K562 (cell line): Measurements from ENCODE around the gene C1QTNF9B. TPM values are rescaled to one million over a fixed set of nuclear protein-coding genes. Genes with fewer than 3 reads are reported as not detected.

Source experiments
- ATAC-seq: fragments of 200-7000 bp; cut with Tn5 transposase; 3 replicates; pipeline ENCODE4 v1.9.1; 2020; ENCODE audit warnings: moderate library complexity
- BruUV-seq: library from RNA; stranded (reverse); fragments of 400-500 nt; replicated peaks from 2 replicates; lab custom pipeline; 2021; lab: Mats Ljungman, UMichigan
- CTCF ChIA-PET: fragments of 300-600 bp; formaldehyde crosslinking; extraction: SDS; loops from one replicate; lab custom pipeline; 2021; ENCODE audit warnings: low intra/inter-chr PET ratio; lab: Yijun Ruan, JAX
- POLR2A ChIA-PET: fragments of 300-600, 350-650 bp; sonication (Branson Sonifier 250); formaldehyde crosslinking; extraction: SDS; loops from one replicate; lab custom pipeline; 2021; ENCODE audit warnings: antibody characterized with exemption, inconsistent platforms; lab: Yijun Ruan, JAX
- DNase-seq, 4 experiments: peaks; one replicate each; pipeline versions ENCODE4 v3.0.0 to v3.0.0-alpha.2; 2011 to 2018; ENCODE audit warnings: low spot score in 3 of 4, mixed read lengths in 3 of 4; ENCODE audit errors: extremely low read depth in 1 of 4
- FAIRE-seq: peaks from 2 replicates; lab custom pipeline; 2011; peaks lifted over from hg19 to GRCh38; lab: Jason Lieb, UNC
- H2AFZ ChIP-seq: 2 replicates; pipeline ENCODE4 v1.6.0; 2011; ENCODE audit warnings: low read depth, low read length, control low read depth, inconsistent platforms
- H3K27ac ChIP-seq: fragments of 200-600 bp; 3 replicates; pipeline ENCODE4 v1.8.0; 2011; ENCODE audit warnings: low read depth, mild to moderate bottlenecking, control low read depth, inconsistent platforms, low read length, moderate library complexity, mixed read lengths; ENCODE audit errors: extremely low read depth
- H3K27me3 ChIP-seq, 2 experiments: fragments of 300-600 bp in 1 of 2; 2 replicates in 1 of 2; 3 replicates in 1 of 2; pipeline versions ENCODE4 v1.6.0 to v1.8.0; 2011; ENCODE audit warnings: inconsistent platforms in 2 of 2, low read length in 2 of 2, mild to moderate bottlenecking in 1 of 2, mixed read lengths in 1 of 2, moderate library complexity in 1 of 2; ENCODE audit not compliant: control insufficient read depth in 2 of 2, insufficient read depth in 2 of 2
- H3K36me3 ChIP-seq: fragments of 300-600 bp; 3 replicates; pipeline ENCODE4 v1.8.0; 2011; ENCODE audit warnings: mild to moderate bottlenecking, low read length, inconsistent platforms; ENCODE audit not compliant: control insufficient read depth, insufficient read depth
- H3K4me1 ChIP-seq, 2 experiments: fragments of 200-600 bp in 1 of 2; replicated peaks in 1 of 2; 2 replicates in 1 of 2; 3 replicates in 1 of 2; pipeline versions ENCODE4 v1.5.1 to v1.8.0; 2011; ENCODE audit warnings: inconsistent platforms in 2 of 2, low read length in 2 of 2, mild to moderate bottlenecking in 1 of 2, mixed read lengths in 1 of 2, moderate library complexity in 1 of 2; ENCODE audit not compliant: control insufficient read depth in 2 of 2, insufficient read depth in 2 of 2
- H3K4me2 ChIP-seq: 2 replicates; pipeline ENCODE4 v1.6.1; 2011; ENCODE audit warnings: low read length, control low read depth, inconsistent platforms, mixed read lengths; ENCODE audit not compliant: insufficient read depth
- H3K4me3 ChIP-seq: fragments of 200-600 bp; sonication (generic), shearing (Covaris generic); 2 replicates; pipeline ENCODE4 v1.5.1; 2016; ENCODE audit warnings: control low read depth, inconsistent platforms
- H3K79me2 ChIP-seq: fragments of 200-600 bp; 3 replicates; pipeline ENCODE4 v1.8.0; 2011; ENCODE audit warnings: low read length, inconsistent platforms; ENCODE audit not compliant: control insufficient read depth, insufficient read depth
- H3K9ac ChIP-seq, 2 experiments: 2 replicates each; pipeline versions ENCODE4 v1.6.0 to v1.6.1; 2011; ENCODE audit warnings: low read depth in 2 of 2, low read length in 2 of 2, control low read depth in 1 of 2, inconsistent platforms in 1 of 2, mild to moderate bottlenecking in 1 of 2, mixed read lengths in 1 of 2; ENCODE audit not compliant: insufficient read depth in 1 of 2
- H3K9me1 ChIP-seq: one replicate; pipeline ENCODE4 v1.6.0; 2011; ENCODE audit warnings: inconsistent platforms, mild to moderate bottlenecking, low read length, moderate library complexity; ENCODE audit not compliant: control insufficient read depth, insufficient read depth
- H3K9me3 ChIP-seq: replicated peaks from 2 replicates; pipeline ENCODE4 v1.5.1; 2011; ENCODE audit warnings: low read depth, low read length, inconsistent platforms; ENCODE audit not compliant: control insufficient read depth, insufficient read depth
- H4K20me1 ChIP-seq: replicated peaks from 2 replicates; pipeline ENCODE4 v1.6.1; 2011; ENCODE audit warnings: low read length, inconsistent platforms, mixed read lengths; ENCODE audit not compliant: control insufficient read depth, insufficient read depth
- BRD9 ChIP-seq: fragments of 450-650 bp; IDR thresholded peaks from 2 replicates; pipeline ENCODE4 v1.6.1; 2018; ENCODE audit warnings: low read depth; ENCODE audit not compliant: partially characterized antibody
- CREM ChIP-seq: IDR thresholded peaks from 2 replicates; pipeline ENCODE4 v1.6.1; 2014; ENCODE audit warnings: antibody characterized with exemption, low read depth
- DDX20 ChIP-seq: fragments of 450-650 bp; IDR thresholded peaks from 2 replicates; pipeline ENCODE4 v1.6.1; 2016; ENCODE audit warnings: missing genetic modification characterization, low read depth, mild to moderate bottlenecking, missing compliant biosample characterization, moderate library complexity
- MYNN ChIP-seq, 2 experiments: sonication (generic); formaldehyde crosslinking in 1 of 2; IDR thresholded peaks; 2 replicates each; pipeline versions ENCODE4 v1.5.0 to v1.6.1; 2016 to 2020; ENCODE audit warnings: antibody characterized with exemption in 1 of 2, missing genetic modification reagents in 1 of 2
- POLR2A ChIP-seq: fragments of 450-650 bp; conservative IDR thresholded peaks from 2 replicates; pipeline ENCODE4 v1.6.1; 2016
- ZNF589 ChIP-seq: fragments of 200-800 bp; sonication (Bioruptor generic); IDR thresholded peaks from 2 replicates; pipeline ENCODE4 v1.6.1; 2016; ENCODE audit warnings: low read depth, missing genetic modification characterization, missing compliant biosample characterization
- ZNF830 ChIP-seq: fragments of 250-450 bp; sonication (Bioruptor Pico); IDR thresholded peaks from 2 replicates; pipeline ENCODE4 v1.5.0; 2021; ENCODE audit warnings: mild to moderate bottlenecking
- WGBS: fragments of 100-300 bp; shearing (Covaris generic); methylation state at CpG from one replicate; pipeline ENCODE4 v1.1.6; 2016; ENCODE audit warnings: low coverage, mixed read lengths; ENCODE audit not compliant: insufficient coverage; ENCODE audit errors: missing lambda C conversion rate; 5-methylcytosine and 5-hydroxymethylcytosine counted together
- in situ Hi-C: fragments of 300-500 bp; cut with MboI; formaldehyde crosslinking; loops from 4 replicates; pipeline ENCODE4 v1.15.0; 2018; ENCODE audit warnings: inconsistent platforms, mixed read lengths
- intact Hi-C: fragments of 100-400 bp; cut with micrococcal nuclease; formaldehyde crosslinking; loops from 2 replicates; pipeline ENCODE4 v1.14.2; 2022
- polyA plus RNA-seq, 8 experiments: library from polyadenylated mRNA; depleted of rRNA in 4 of 8; stranded (reverse) in 5 of 8; unstranded in 3 of 8; fragments of >200 nt; fragmentation: Nextera tagmentation in 2 of 8; fragmentation: Illumina TruSeq in 1 of 8; extraction: Ambion mirVana in 2 of 8; extraction: Trizol in 1 of 8; gene quantifications; 2 replicates each; pipeline versions ENCODE4 v1.2.1 to v1.2.3, GENCODE V29; 2011 to 2014; ENCODE audit warnings: inconsistent platforms in 1 of 8, missing spikeins in 1 of 8
- total RNA-seq, 7 experiments: library from RNA; depleted of rRNA in 6 of 7; stranded (reverse); fragments of >200 nt in 6 of 7; fragmentation: Illumina TruSeq in 2 of 7; extraction: Trizol in 2 of 7; gene quantifications; 2 replicates each; pipeline versions ENCODE4 v1.2.1 to v1.2.3, GENCODE V29; 2011 to 2021; ENCODE audit warnings: low replicate concordance in 1 of 7
- TF ChIP-seq, protein P1 (sequence below): sonication (generic); formaldehyde crosslinking; IDR thresholded peaks from 2 replicates; pipeline ENCODE4 v1.8.0; 2022; ENCODE audit warnings: mild to moderate bottlenecking, missing genetic modification reagents

Gene C1QTNF9B
- total and polyA plus RNA-seq, 9 of the 15 experiments (the other 6 are each of a cell fraction or from before 2014, with no cell fraction given): 0.14 to 0.94 (median 0.35) TPM; not detected in 3

DNA sequence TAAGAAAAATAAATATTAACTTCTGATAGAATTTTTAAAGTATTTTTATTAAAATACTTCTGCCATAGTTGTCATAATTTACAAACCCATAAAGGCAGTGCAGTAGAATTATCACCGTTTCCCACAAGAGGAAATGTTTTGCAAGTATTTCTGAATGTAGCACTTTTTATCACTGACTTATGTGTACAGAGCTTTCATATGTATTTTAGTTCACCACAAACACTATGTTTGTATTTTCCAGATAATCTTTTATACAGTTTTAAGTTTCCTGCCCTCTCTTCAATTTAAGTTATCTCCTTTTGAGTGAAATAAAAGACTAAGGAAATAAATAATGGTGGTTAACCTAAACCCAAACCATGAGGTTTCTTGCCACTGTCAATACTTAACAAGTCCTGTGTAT, 32.3 kb downstream of the C1QTNF9B start:
- Histone ChIP-seq H3K27me3 (no peaks in the 10 kb centered on the region), H3K9ac (no peak overlapping the region), H3K9me1 (no peaks in the 10 kb centered on the region), H2AFZ (no peak overlapping the region), H3K79me2 (no peaks in the 10 kb centered on the region), H3K4me1 (peaks cover 11 to 17% of the 10 kb centered on the region in 2 experiments; a peak in 3 of 5 replicates), H4K20me1 (no peaks in the 10 kb centered on the region), H3K36me3 (peaks cover 9% of the 10 kb centered on the region; the same call in 1 of the 3 replicates), H3K9me3 (no peaks in the 10 kb centered on the region), H3K27ac (no peak overlapping the region), H3K4me2 (no peak overlapping the region), H3K4me3 (no peak overlapping the region)
- ChIA-PET POLR2A (no interaction called here), CTCF (no interaction called here)
- ATAC-seq: no peak
- DNase-seq: no peak
- TF ChIP-seq, protein P1, sequence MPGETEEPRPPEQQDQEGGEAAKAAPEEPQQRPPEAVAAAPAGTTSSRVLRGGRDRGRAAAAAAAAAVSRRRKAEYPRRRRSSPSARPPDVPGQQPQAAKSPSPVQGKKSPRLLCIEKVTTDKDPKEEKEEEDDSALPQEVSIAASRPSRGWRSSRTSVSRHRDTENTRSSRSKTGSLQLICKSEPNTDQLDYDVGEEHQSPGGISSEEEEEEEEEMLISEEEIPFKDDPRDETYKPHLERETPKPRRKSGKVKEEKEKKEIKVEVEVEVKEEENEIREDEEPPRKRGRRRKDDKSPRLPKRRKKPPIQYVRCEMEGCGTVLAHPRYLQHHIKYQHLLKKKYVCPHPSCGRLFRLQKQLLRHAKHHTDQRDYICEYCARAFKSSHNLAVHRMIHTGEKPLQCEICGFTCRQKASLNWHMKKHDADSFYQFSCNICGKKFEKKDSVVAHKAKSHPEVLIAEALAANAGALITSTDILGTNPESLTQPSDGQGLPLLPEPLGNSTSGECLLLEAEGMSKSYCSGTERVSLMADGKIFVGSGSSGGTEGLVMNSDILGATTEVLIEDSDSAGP (CRISPR knock-in tag): no peak
- TF ChIP-seq BRD9 (no peak), ZNF589 (CRISPR knock-in tag) (no peak), DDX20 (no peak), ZNF830 (CRISPR knock-in tag) (no peak), POLR2A (no peak), MYNN (IDR thresholded peaks at IDR 0.05) (no peak), MYNN (CRISPR knock-in tag; IDR thresholded peaks at IDR 0.05) (no peak), CREM (no peak)
- no TSS peak for BruUV-seq
- 58% methylated on average over 1 of the region's 1 CpG for WGBS
- intact Hi-C loops (no loop called here), in situ Hi-C loops (no loop called here)
- no peak for FAIRE-seq
